Smooth muscle cell (in vitro differentiated cells): ENCODE data around the gene HLCS. TPM values are rescaled to one million over a fixed set of nuclear protein-coding genes. Genes with fewer than 3 reads are reported as not detected.

Source experiments
- DNase-seq: peaks from one replicate; lab custom pipeline; 2025; ENCODE audit not compliant: unreplicated experiment; lab: John Stamatoyannopoulos, UW
- H2AFZ ChIP-seq: fragments of 200-600 bp; sonication (generic); 2 replicates; pipeline ENCODE4 v1.6.0; 2016; ENCODE audit warnings: antibody characterized with exemption, low read depth, mild to moderate bottlenecking
- H3F3A ChIP-seq: fragments of 200-600 bp; sonication (generic); 2 replicates; pipeline ENCODE4 v1.6.0; 2017; ENCODE audit warnings: antibody characterized with exemption, low read depth
- H3K27ac ChIP-seq: fragments of 200-600 bp; sonication (generic); 2 replicates; pipeline ENCODE4 v1.5.1; 2016; ENCODE audit warnings: low read depth, mild to moderate bottlenecking
- H3K27me3 ChIP-seq: fragments of 200-600 bp; sonication (generic); 2 replicates; pipeline ENCODE4 v1.6.1; 2016; ENCODE audit warnings: low read depth, mild to moderate bottlenecking
- H3K36me3 ChIP-seq: fragments of 200-600 bp; sonication (generic); 2 replicates; pipeline ENCODE4 v1.5.1; 2016; ENCODE audit warnings: low read depth
- H3K4me1 ChIP-seq: fragments of 200-600 bp; sonication (generic); 2 replicates; pipeline ENCODE4 v1.5.1; 2016; ENCODE audit warnings: low read depth
- H3K4me2 ChIP-seq: fragments of 200-600 bp; sonication (generic); 2 replicates; pipeline ENCODE4 v1.6.0; 2016; ENCODE audit warnings: mild to moderate bottlenecking
- H3K4me3 ChIP-seq: fragments of 200-600 bp; sonication (generic); 2 replicates; pipeline ENCODE4 v1.5.1; 2016; ENCODE audit warnings: mild to moderate bottlenecking
- H3K79me2 ChIP-seq: fragments of 200-600 bp; sonication (generic); 2 replicates; pipeline ENCODE4 v1.6.0; 2016; ENCODE audit warnings: low read depth, mild to moderate bottlenecking
- H3K9ac ChIP-seq: fragments of 200-600 bp; sonication (generic); 2 replicates; pipeline ENCODE4 v1.6.0; 2016; ENCODE audit warnings: low read depth
- H3K9me3 ChIP-seq: fragments of 200-600 bp; sonication (generic); replicated peaks from 2 replicates; pipeline ENCODE4 v1.5.1; 2016; ENCODE audit warnings: low read depth
- H4K20me1 ChIP-seq: fragments of 200-600 bp; sonication (generic); 2 replicates; pipeline ENCODE4 v1.6.0; 2016; ENCODE audit warnings: low read depth
- WGBS: methylation state at CpG from one replicate; pipeline ENCODE4 v1.1.7; 2016; ENCODE audit warnings: low lambda C conversion rate; 5-methylcytosine and 5-hydroxymethylcytosine counted together
- polyA plus RNA-seq: library from polyadenylated mRNA; unstranded; fragments of >200 nt; fragmentation: Nextera tagmentation; extraction: Ambion mirVana; gene quantifications from 2 replicates; pipeline ENCODE4 v1.2.1, GENCODE V29; 2016
- total RNA-seq: library from RNA; depleted of rRNA; stranded (reverse); fragments of >200 nt; gene quantifications from 2 replicates; pipeline ENCODE4 v1.2.3, GENCODE V29; 2014
- TF ChIP-seq, protein P1 (sequence below): fragments of 200-600 bp; sonication (generic); IDR thresholded peaks from 2 replicates; pipeline ENCODE4 v1.5.1; 2017; ENCODE audit warnings: borderline replicate concordance, mild to moderate bottlenecking, antibody characterized with exemption; ENCODE audit not compliant: insufficient read depth, poor library complexity, severe bottlenecking

The HLCS gene
- total and polyA plus RNA-seq, 2 experiments from 2014 or later: 7.5 to 20.6 TPM

DNA sequence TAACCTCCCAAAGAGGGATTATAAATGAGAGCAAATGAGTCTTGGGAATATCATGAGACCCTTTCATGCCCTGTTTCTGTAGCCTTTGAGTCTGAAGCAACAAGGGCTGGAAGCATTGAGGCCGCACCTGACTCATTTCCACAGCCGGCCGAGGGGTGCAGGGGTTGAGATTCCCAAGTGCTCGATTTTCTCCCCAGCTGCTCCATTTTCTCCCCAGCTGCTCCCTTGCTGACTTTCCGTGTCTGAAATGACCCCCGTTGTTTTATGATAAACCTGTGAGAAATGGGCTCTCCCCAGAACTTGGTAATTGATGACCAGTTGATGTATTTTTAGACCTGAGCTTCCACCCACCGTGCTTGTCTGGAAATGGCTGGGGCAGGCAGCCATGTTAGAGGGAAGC is 244.7 kb downstream of the HLCS start:
- Histone ChIP-seq H3K4me1 (no peaks in the 10 kb centered on the region), H3K27ac (no peak overlapping the region), H3K9ac (no peak overlapping the region), H3K4me3 (no peak overlapping the region), H3K36me3 (no peaks in the 10 kb centered on the region), H4K20me1 (no peaks in the 10 kb centered on the region), H3K79me2 (no peaks in the 10 kb centered on the region), H2AFZ (no peak overlapping the region), H3F3A (no peaks in the 10 kb centered on the region), H3K4me2 (no peak overlapping the region), H3K27me3 (peaks cover 3% of the 10 kb centered on the region), H3K9me3 (no peaks in the 10 kb centered on the region)
- WGBS: 94% methylated on average over 7 of the region's 7 CpGs
- TF ChIP-seq, protein P1, sequence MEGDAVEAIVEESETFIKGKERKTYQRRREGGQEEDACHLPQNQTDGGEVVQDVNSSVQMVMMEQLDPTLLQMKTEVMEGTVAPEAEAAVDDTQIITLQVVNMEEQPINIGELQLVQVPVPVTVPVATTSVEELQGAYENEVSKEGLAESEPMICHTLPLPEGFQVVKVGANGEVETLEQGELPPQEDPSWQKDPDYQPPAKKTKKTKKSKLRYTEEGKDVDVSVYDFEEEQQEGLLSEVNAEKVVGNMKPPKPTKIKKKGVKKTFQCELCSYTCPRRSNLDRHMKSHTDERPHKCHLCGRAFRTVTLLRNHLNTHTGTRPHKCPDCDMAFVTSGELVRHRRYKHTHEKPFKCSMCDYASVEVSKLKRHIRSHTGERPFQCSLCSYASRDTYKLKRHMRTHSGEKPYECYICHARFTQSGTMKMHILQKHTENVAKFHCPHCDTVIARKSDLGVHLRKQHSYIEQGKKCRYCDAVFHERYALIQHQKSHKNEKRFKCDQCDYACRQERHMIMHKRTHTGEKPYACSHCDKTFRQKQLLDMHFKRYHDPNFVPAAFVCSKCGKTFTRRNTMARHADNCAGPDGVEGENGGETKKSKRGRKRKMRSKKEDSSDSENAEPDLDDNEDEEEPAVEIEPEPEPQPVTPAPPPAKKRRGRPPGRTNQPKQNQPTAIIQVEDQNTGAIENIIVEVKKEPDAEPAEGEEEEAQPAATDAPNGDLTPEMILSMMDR: no peak
- no peak for DNase-seq

DNA sequence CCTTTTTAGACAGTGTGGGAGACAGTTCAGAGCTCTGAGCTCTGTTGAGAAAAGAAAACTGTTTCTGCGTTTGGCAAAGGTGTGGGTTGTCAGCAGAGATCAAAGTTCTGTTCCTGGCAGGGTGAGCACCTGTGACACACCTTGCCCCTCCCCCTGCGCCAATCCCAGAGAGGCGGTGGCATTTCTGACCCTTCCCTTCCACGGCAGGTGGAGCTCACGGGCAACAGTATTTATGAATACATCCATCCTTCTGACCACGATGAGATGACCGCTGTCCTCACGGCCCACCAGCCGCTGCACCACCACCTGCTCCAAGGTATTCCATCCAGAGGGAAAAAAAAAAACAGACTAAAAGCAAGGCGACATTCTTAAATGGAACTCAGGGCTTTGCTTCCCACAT is 246.9 kb downstream of the HLCS start:
- Histone ChIP-seq H3K79me2 (no peaks in the 10 kb centered on the region), H3K36me3 (no peaks in the 10 kb centered on the region), H4K20me1 (no peaks in the 10 kb centered on the region), H3K9me3 (no peaks in the 10 kb centered on the region), H3K9ac (no peak overlapping the region), H3K4me1 (no peaks in the 10 kb centered on the region), H3K27me3 (peaks cover 18% of the 10 kb centered on the region), H2AFZ (no peak overlapping the region), H3K4me2 (no peak overlapping the region), H3K27ac (no peak overlapping the region), H3K4me3 (no peak overlapping the region), H3F3A (no peaks in the 10 kb centered on the region)
- 92% methylated on average over 10 of the region's 10 CpGs for WGBS
- TF ChIP-seq, protein P1: no peak
- no peak for DNase-seq

DNA sequence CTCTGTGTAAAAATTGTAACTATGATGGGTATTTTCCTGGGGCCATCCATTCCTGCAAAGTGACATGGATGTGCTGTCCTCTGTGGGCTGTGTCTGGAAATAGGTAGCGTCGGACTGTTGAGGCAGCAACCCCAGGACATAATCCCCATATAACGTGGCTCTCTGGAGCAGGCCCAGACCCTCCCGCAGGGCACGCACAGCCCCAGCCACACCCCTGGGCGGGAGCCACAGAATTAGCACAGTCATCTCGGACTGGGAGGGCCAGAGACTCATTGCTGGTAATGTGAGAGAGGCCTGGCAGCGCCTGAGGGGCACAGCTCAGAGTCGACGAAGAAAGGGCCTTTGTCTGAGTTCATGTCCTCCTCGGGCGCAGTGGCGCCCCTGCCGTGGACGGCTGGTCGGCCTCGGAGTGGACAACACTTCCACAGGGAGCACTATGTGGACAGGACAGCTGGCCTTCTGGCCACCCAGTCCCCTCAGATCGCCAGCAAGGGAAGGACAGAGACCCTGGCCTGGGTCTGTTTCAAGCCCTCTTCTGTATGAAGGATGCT is 247.4 kb downstream of the HLCS start:
- TF ChIP-seq, protein P1: no peak
- Histone ChIP-seq H3K4me2 (no peak overlapping the region), H3K4me1 (no peaks in the 10 kb centered on the region), H4K20me1 (no peaks in the 10 kb centered on the region), H3K79me2 (no peaks in the 10 kb centered on the region), H3K36me3 (no peaks in the 10 kb centered on the region), H3K4me3 (no peak overlapping the region), H3K27ac (no peak overlapping the region), H3K9ac (no peak overlapping the region), H3F3A (no peaks in the 10 kb centered on the region), H2AFZ (no peak overlapping the region), H3K9me3 (no peaks in the 10 kb centered on the region), H3K27me3 (peaks cover 20% of the 10 kb centered on the region)
- 87% methylated on average over 18 of the region's 18 CpGs for WGBS
- no peak for DNase-seq

DNA sequence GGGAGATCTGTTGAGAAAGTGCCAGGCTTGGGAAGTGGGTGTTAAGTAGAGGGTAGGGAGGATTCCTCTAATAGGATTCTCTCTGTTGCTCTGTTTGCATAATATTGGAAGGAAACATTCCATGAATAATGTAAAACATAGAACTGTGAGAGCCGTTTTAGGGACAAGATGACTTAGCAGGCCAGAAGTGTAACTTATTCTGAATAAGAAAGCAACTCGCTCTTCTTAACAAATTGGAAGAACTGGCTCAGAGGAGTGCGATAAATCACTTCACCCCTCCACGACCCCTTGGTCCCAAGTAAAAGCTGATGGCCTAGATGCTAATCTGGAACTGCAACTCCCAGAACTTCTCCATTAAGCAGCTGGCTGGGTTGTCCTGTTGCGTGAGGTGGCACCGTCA is 248.5 kb downstream of the HLCS start:
- TF ChIP-seq, protein P1: no peak
- H3K79me2 ChIP-seq: no peaks in the 10 kb centered on the region
- no peak for DNase-seq
- H2AFZ ChIP-seq: no peak overlapping the region
- no peak overlapping the region for H3K9ac ChIP-seq
- H3K4me2 ChIP-seq: no peak overlapping the region
- H3K27ac ChIP-seq: no peak overlapping the region
- no peaks in the 10 kb centered on the region for H3K36me3 ChIP-seq
- no peaks in the 10 kb centered on the region for H4K20me1 ChIP-seq
- H3K4me1 ChIP-seq: no peaks in the 10 kb centered on the region
- H3K9me3 ChIP-seq: no peaks in the 10 kb centered on the region
- no peaks in the 10 kb centered on the region for H3F3A ChIP-seq
- no peak overlapping the region for H3K4me3 ChIP-seq
- WGBS: 75% methylated on average over 6 of the region's 6 CpGs
- H3K27me3 ChIP-seq: peaks cover 31% of the 10 kb centered on the region
